ENCODE measurements around the gene M6PR. TPM values are rescaled to one million over a fixed set of nuclear protein-coding genes. Genes with fewer than 3 reads are reported as not detected.
A peak's percentile ranks its signal among the peaks of the same experiment; 100 is the strongest.

M6PR gene
- total and polyA plus RNA-seq, 2 of the 8 experiments (the other 6 are each of a cell fraction or from before 2014, with no cell fraction given) = 106 to 122 TPM

GRCh38 chr12:8956772-8957171 lies 7.3 kb upstream of the M6PR start:
- Histone ChIP-seq H3K14ac (ENCODE audit: insufficient read length) (no peak overlapping the region), H3K18ac (ENCODE audit: extremely low read depth, low read length) (no peak overlapping the region), H4K20me1 (replicated peaks in 1 of 2; ENCODE audit: control insufficient read depth in 1 of 2, insufficient read depth in 2 of 2, low read length in 2 of 2) (no peaks in the 10 kb centered on the region), H3K9ac (replicated peaks in 1 of 4; ENCODE audit: extremely low read depth in 1 of 4, low read depth in 3 of 4, low read length in 3 of 4) (no peak overlapping the region), H4K5ac (ENCODE audit: insufficient read length, low read depth, low read length) (no peak overlapping the region), H2BK15ac (ENCODE audit: low read length) (no peak overlapping the region), H2BK20ac (ENCODE audit: low read length) (no peak overlapping the region), H2AFZ (ENCODE audit: low read length) (no peak overlapping the region), H3K4me1 (replicated peaks in 1 of 4; ENCODE audit: control insufficient read depth in 3 of 4, insufficient read depth in 4 of 4, low read length in 3 of 4) (peaks cover 0 to 3% (median 0%) of the 10 kb centered on the region in 4 experiments; a peak in 1 of 7 replicates), H3K27me3 (replicated peaks in 1 of 4; ENCODE audit: control insufficient read depth in 3 of 4, extremely low read depth in 1 of 4, insufficient read depth in 3 of 4, low read length in 3 of 4) (no peaks in the 10 kb centered on the region), H3K23ac (ENCODE audit: insufficient read length) (no peak overlapping the region), H3K23me2 (ENCODE audit: low read depth, low read length) (no peaks in the 10 kb centered on the region), H2BK5ac (ENCODE audit: low read depth, low read length) (no peak overlapping the region), H4K91ac (replicated peaks; ENCODE audit: insufficient read length, low read length) (no peak overlapping the region), H2BK12ac (ENCODE audit: low read depth, low read length) (peak overlapping the region; percentile 54; the same call in 1 of the 2 replicates), H2AK5ac (ENCODE audit: low read depth, low read length) (no peak overlapping the region), H3K9me3 (ENCODE audit: insufficient read depth in 2 of 2, low read depth in 1 of 2, low read length in 1 of 2) (no peaks in the 10 kb centered on the region), H3K4ac (replicated peaks; ENCODE audit: insufficient read length, low read depth, low read length) (no peak overlapping the region), H3K4me2 (ENCODE audit: insufficient read depth in 1 of 2, low read depth in 2 of 2, low read length in 2 of 2) (no peak overlapping the region), H3K4me3 (ENCODE audit: extremely low read depth in 1 of 4, insufficient read depth in 2 of 4, low read depth in 3 of 4, low read length in 4 of 4) (no peak overlapping the region), H3K27ac (ENCODE audit: low read depth, low read length) (no peak overlapping the region), H3K56ac (replicated peaks; ENCODE audit: insufficient read length, low read depth, low read length) (no peak overlapping the region), H3K79me2 (ENCODE audit: control insufficient read depth in 1 of 2, insufficient read depth in 2 of 2, low read length in 2 of 2) (no peaks in the 10 kb centered on the region), H2BK120ac (replicated peaks; ENCODE audit: low read depth, low read length) (no peak overlapping the region), H3K36me3 (ENCODE audit: control insufficient read depth in 2 of 4, insufficient read depth in 4 of 4, low read length in 3 of 4) (peaks cover 0 to 3% (median 0%) of the 10 kb centered on the region in 4 experiments; a peak in 1 of 8 replicates), H4K8ac (ENCODE audit: extremely low read depth, insufficient read depth, low read length) (no peak overlapping the region), H3K79me1 (ENCODE audit: low read depth, low read length) (no peaks in the 10 kb centered on the region)
- WGBS, 2 experiments (ENCODE audit: extremely low coverage in 1 of 2, insufficient coverage in 1 of 2, insufficient read length in 1 of 2, insufficient replicate concordance in 2 of 2, low coverage in 1 of 2, low lambda C conversion rate in 2 of 2, missing lambda C conversion rate in 1 of 2) = 82% methylated on average over 7 of the region's 7 CpGs; no CpG with 5 or more reads in 1 of the 2 experiments
- POLR2A ChIA-PET (ENCODE audit: partially characterized antibody) = no interaction called here
- FAIRE-seq (no peak), DNase-seq (ENCODE audit: low read depth in 1 of 2, low spot score in 2 of 2) (no peak)
- CTCF ChIA-PET (ENCODE audit: partially characterized antibody) = interaction anchor here (2.4 kb wide), 1 partner anchor 82 kb away, joined by 5 read pairs; no protein-coding TSS in a partner anchor
- TF ChIP-seq RFX5 (IDR thresholded peaks at IDR 0.05; ENCODE audit: borderline replicate concordance, low read depth, low read length) (no peak), SRF (IDR thresholded peaks at IDR 0.05; ENCODE audit: low read depth, low read length) (no peak), KDM5A (IDR thresholded peaks at IDR 0.05; ENCODE audit: low read length) (no peak), RBBP5 (IDR thresholded peaks at IDR 0.05; ENCODE audit: borderline replicate concordance, low read depth, low read length) (no peak), CREB1 (IDR thresholded peaks at IDR 0.05) (no peak), NRF1 (IDR thresholded peaks at IDR 0.05; ENCODE audit: low read depth, low read length) (no peak), SP1 (IDR thresholded peaks at IDR 0.05; ENCODE audit: low read depth, low read length) (no peak), KDM1A (IDR thresholded peaks at IDR 0.05; ENCODE audit: borderline replicate concordance, low read length) (no peak), SAP30 (IDR thresholded peaks at IDR 0.05; ENCODE audit: insufficient read depth, insufficient replicate concordance, low read length) (no peak), SP2 (IDR thresholded peaks at IDR 0.05; ENCODE audit: low read length) (no peak), SUZ12 (IDR thresholded peaks at IDR 0.05; ENCODE audit: low read length) (no peak)

All from H1 (cell line).